Limb (tissue), 2 donors: ENCODE results near the gene HOXB8.

ENCODE experiments used
- DNase-seq, 2 donors: peaks; one replicate each; pipeline ENCODE4 v3.0.0-alpha.2; 2016; ENCODE audit errors: extremely low spot score in 2 of 2

The HOXB8 gene

GRCh38 chr17:48569674-48570324, 45.3 kb downstream of the HOXB8 start:
- DNase-seq, result no peak

- DNase-seq, result peak in 1 of 2 donors; percentile 60
These were observed 45.9 kb downstream of the HOXB8 start for GRCh38 chr17:48569240-48569582.

- DNase-seq, result peak in 1 of 2 donors; percentile 66
These were observed 46.4 kb downstream of the HOXB8 start for GRCh38 chr17:48568499-48569239.

GRCh38 chr17:48567646-48568354, 47.3 kb downstream of the HOXB8 start:
- no peak for DNase-seq

- no peak for DNase-seq
These were observed 47.9 kb downstream of the HOXB8 start for GRCh38 chr17:48567209-48567608.

GRCh38 chr17:48566717-48567116, 48.4 kb downstream of the HOXB8 start:
- no peak for DNase-seq

GRCh38 chr17:48565925-48566710, 49.0 kb downstream of the HOXB8 start:
- no peak for DNase-seq

GRCh38 chr17:48565022-48565554, 50.0 kb downstream of the HOXB8 start:
- DNase-seq, result peak in 1 of 2 donors; percentile 57

- peak in 1 of 2 donors; percentile 66 for DNase-seq
These were observed 50.7 kb downstream of the HOXB8 start for GRCh38 chr17:48564188-48565021.

- peak in 1 of 2 donors; percentile 59 for DNase-seq
These were observed 51.3 kb downstream of the HOXB8 start for GRCh38 chr17:48563867-48564187.

GRCh38 chr17:48563385-48563838, 51.7 kb downstream of the HOXB8 start:
- peak in 1 of 2 donors; percentile 61 for DNase-seq

- DNase-seq, result no peak
These were observed 52.2 kb downstream of the HOXB8 start for GRCh38 chr17:48562934-48563333.
